HS-27A (cell line): Measurements from ENCODE around the gene REEP5.
"Not testable (repeated sequence)": the region's sequence is repeated elsewhere in the genome, so short reads cannot be mapped to it uniquely, and the experiment has no call there.

Source experiments
- DNase-seq: peaks from one replicate; pipeline ENCODE4 v3.0.0-alpha.2; 2012; ENCODE audit warnings: low read depth, missing footprints

The REEP5 gene

DNA sequence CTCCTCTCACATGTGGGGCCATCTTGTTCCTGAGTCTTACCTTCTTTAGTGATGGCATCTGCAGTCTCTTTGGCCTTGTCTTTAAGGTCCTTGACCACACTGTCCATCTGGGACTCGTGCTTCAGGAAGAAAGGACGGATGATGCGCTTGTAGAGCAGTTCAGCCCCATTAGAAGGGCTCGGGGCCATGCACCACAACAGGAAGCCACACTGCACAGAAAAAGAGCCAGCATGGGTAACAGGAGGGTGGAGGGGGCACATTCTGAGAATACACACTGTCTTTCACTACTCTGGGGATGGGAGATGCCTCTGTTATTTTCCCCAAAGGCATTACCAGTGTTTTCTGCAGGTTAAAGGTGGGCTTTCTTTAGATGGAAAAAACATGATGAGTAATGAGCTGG, 35.1 kb downstream of the REEP5 start:
- DNase-seq: no peak

DNA sequence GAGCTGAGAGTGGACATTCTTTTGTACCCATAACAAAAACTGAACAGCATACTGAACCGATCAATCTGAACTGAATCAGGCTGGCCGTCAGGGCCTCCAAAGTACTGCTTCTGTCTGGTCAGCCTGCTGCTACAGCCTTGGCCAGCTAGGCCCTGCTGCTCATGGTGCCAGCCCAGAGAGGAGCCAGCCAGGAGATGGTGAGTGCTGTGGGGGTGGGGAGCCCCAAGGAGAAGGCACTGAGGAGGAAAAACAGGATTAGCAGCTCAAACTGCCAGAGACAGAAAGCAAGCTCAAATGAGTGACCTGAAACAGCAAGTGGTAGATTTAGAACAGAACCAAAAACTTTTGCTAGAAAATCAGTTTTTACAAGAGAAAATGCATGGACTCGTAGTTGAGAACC, 37.0 kb downstream of the REEP5 start:
- no peak for DNase-seq

DNA sequence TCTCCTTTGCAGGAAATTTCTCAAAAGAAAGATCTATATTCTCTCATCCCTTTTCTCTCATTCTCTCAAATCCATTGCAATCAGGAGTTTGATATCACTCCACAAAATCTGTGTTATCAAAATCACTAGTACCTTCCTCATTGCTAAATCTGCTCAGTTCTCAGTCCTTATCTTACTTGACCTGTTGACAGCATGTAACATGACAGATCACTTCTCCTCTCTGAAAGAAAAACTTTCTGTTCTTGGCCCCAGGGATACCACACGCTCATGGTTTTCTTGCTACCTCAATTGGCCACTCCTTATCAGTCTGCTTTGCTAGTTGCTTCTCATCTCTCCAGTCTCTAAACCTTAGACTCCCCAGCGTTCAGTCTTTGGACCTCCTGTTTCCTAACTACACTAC, 38.8 kb downstream of the REEP5 start:
- no peak for DNase-seq

DNA sequence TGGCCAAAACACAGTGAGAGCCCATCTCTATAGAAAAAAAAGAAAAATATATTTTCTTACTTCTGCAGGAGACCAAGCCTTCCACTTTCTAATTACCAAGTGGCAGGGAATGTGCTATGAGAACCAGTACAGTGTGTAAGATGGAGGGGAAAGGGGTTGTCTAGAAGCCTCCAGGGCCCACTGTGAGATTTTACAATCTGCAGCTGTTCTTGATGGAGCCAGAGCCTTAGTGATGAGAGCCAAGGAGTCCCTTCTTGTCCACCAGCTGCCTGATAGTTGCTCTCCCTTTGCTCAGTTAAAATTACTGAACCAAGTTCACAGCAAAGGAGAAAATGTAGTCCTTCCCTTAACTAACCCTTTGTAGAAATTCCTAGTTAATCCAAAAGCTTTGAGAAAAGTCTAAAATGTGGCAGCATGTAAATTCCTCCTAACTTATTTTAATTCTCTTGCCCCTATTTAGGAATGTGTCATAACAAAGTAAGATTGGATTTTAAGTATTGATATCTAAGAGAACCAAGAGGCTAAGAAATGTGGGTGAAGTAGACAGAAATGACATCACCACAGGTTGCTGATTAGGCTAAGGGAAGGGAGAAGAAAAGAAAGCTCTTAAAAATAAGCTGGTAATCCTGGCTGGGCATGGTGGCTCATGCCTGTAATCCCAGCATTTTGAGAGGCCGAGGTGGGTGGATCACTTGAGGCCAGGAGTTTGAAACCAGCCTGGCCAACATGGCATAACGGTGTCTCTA, 41.6 kb downstream of the REEP5 start:
- DNase-seq: no peak

DNA sequence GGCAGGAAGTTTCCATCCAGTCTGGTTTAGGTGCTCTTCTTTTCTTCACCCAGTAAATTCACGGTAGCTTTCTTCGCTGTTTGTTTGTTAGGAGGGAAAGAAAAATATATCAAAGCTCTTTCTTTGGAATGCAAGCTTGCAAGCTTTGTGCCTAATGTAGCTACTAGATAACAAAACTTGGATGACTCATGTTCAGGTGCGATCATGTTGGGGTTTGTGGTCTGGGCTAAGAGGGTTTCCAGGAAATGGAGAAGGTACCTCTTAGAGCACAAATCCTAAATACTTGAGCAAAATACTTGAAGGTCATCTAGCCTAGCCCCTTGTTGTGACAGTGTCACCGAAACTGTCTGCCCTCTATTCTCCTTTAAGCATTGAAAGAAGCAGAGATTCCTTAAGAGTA, 43.3 kb downstream of the REEP5 start:
- DNase-seq: no peak

DNA sequence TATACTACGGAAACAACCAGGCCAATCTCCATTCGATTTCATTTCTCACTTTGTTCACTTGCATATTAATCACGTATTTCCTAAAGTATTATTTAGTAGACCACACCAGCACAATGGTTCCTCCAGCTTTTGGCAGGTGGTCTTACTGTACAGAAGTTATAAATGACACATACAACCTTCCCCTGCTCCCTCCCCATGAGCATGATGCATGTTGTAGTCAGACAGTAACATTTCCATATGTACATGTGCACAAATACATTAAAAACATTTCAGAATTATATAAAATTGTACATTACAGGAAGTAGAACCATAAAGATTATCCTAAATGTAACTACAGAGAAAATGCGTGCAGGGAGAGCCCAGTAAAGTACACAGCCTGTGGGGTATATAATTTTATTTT, 43.9 kb downstream of the REEP5 start:
- no peak for DNase-seq

GRCh38 chr5:112876362-112876761, 45.7 kb downstream of the REEP5 start:
- no peak for DNase-seq

GRCh38 chr5:112870966-112871365, 51.1 kb downstream of the REEP5 start:
- no peak for DNase-seq

GRCh38 chr5:112869948-112870347, 52.1 kb downstream of the REEP5 start:
- DNase-seq: no peak

GRCh38 chr5:112867411-112867810, 54.6 kb downstream of the REEP5 start:
- no peak for DNase-seq

- DNase-seq: no peak
These were observed 55.3 kb downstream of the REEP5 start for GRCh38 chr5:112866739-112867138.

- no peak for DNase-seq
These were observed 56.9 kb downstream of the REEP5 start for GRCh38 chr5:112865128-112865527.

DNA sequence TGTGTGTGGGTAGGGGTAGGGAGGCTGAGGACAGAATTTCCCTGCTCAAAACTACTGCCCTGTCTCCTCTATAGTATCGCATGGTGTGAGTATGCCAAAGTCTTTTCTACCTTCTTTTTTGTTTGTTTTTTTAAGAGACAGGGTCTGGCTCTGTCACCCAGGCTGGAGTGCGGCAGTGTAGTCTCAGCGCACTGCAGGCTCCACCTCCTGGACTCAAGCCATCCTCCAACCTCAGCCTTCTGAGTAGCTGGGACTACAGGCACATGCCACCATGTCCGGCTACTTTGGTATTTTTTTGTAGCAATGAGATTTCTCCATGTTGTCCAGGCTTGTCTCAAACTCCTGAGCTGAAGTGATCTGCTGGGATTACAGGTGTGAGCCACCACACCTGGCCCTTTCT, 58.5 kb downstream of the REEP5 start:
- DNase-seq: no peak

GRCh38 chr5:112862085-112862484, 59.9 kb downstream of the REEP5 start:
- no peak for DNase-seq

GRCh38 chr5:112861638-112861985, 60.4 kb downstream of the REEP5 start:
- no peak for DNase-seq

DNA sequence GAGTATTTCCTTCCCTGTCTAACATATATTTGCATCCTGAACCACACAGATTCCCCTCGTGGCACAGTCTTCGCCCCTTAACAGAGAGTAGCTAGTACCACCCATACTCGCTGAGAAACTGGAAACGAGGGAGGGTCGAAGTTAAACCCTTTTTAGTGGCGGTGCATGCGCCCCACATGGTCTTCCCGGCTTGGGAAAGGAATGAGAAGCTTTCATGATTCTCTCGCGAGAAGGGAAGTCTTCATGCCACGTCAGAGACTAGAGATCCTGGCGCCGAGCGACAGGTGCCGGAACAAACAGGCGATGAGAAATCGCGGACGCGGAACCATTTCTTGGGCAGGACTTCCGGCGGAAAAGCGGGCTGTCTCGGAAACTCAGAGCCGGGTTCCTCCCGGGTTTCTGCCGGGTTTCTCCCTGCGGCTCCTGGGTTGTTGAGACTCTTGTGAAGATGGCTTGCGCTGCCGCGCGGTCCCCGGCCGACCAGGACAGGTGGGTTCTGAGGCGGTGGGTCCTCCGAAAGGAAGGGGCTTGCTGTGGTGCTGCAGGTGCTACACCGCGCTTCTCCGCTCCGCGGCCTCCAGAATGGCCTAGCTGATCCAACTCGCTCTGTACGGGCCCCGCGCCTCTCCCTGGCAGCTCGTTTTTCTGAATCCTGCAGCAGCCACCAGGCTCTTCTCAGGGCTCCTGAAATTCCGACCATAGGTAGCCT, 60.9 kb downstream of the REEP5 start, which contains the start of gene SRP19:
Gene SRP19 (plus strand): TSS at position 359 of the 709 bp plus-strand sequence. CDS start 90 bp downstream, at position 449.
- DNase-seq: peak; percentile 76

GRCh38 chr5:112860571-112860928, 61.5 kb downstream of the REEP5 start:
- not testable (repeated sequence) for DNase-seq

DNA sequence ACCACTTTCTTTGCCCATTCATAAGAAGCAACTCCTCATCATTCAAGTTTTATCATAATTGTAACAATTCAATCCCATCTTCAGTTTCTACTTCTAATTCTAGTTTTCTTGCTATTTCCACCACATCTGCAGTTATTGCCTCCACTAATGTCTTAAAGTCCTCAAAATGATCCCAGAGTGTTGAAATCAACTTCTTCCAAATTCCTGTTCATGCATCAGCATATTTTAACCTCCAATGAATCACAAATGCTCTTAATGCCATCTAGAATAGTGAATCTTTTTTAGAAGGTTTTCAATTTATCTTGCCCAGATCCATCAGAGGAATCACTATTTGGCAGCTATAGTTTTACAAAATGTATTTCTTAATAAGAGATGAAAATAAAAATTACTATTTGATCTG, 64.2 kb downstream of the REEP5 start:
- DNase-seq: no peak

- DNase-seq: no peak
These were observed 67.4 kb downstream of the REEP5 start for GRCh38 chr5:112854651-112855050.

- no peak for DNase-seq
These were observed 72.1 kb downstream of the REEP5 start for GRCh38 chr5:112849912-112850311.

DNA sequence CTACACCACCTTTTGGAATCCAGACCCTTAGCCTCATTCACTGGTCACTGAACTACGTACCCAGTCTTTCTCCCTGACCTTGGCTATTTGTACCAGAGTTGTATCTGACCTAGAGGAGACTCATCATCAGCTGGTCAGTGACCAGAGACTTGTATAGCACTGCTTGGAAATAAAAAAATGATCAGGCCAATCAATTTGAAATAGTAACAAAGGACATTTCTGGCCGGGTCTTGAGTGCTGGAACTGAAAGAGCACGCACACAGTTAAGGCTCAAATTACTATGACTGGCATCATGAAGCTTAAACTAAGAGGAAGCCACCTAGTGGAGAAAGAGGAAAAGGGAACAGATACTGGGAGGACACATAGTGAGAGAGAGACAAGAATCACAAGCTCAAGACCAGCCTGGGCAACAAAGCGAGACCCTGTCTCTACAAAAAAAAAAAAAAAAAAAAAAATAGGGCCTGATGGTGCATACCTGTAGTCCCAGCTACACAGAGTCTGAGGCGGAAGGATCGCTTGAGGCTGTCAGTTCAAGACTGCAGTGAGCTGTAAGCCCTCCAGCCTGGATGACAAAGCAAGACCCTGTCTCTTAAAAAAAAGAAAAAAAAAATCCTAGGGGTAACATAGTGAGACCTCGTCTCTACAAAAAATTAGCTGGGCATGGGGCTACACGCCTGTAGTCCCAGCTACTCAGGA, 73.8 kb downstream of the REEP5 start:
- peak; percentile 9 for DNase-seq

- no peak for DNase-seq
These were observed 74.7 kb downstream of the REEP5 start for GRCh38 chr5:112847306-112847705.

- no peak for DNase-seq
These were observed 75.5 kb downstream of the REEP5 start for GRCh38 chr5:112846556-112846955.
